ENCODE results near the gene FAM110D.

GRCh38 chr1:26129778-26130177 lies 29.1 kb upstream of the FAM110D start:
- TF ChIP-seq CTCF (IDR thresholded peaks at IDR 0.05) (no peak), POLR2A (IDR thresholded peaks at IDR 0.05) (no peak)
